GM20000 (cell line): ENCODE data around the gene PDE1C.

ENCODE experiments used
- DNase-seq: peaks from one replicate; pipeline ENCODE4 v3.0.0; 2012; ENCODE audit warnings: low spot score
- TF ChIP-seq, protein P1 (sequence below): IDR thresholded peaks from 2 replicates; pipeline ENCODE4 v1.5.1; 2012; ENCODE audit warnings: mild to moderate bottlenecking, control low read depth; ENCODE audit errors: extremely low read depth, missing control alignments

PDE1C gene

GRCh38 chr7:31872545-31873370 lies 197.4 kb downstream of the PDE1C start:
- DNase-seq: no peak
- TF ChIP-seq, protein P1, sequence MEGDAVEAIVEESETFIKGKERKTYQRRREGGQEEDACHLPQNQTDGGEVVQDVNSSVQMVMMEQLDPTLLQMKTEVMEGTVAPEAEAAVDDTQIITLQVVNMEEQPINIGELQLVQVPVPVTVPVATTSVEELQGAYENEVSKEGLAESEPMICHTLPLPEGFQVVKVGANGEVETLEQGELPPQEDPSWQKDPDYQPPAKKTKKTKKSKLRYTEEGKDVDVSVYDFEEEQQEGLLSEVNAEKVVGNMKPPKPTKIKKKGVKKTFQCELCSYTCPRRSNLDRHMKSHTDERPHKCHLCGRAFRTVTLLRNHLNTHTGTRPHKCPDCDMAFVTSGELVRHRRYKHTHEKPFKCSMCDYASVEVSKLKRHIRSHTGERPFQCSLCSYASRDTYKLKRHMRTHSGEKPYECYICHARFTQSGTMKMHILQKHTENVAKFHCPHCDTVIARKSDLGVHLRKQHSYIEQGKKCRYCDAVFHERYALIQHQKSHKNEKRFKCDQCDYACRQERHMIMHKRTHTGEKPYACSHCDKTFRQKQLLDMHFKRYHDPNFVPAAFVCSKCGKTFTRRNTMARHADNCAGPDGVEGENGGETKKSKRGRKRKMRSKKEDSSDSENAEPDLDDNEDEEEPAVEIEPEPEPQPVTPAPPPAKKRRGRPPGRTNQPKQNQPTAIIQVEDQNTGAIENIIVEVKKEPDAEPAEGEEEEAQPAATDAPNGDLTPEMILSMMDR: no peak

DNA sequence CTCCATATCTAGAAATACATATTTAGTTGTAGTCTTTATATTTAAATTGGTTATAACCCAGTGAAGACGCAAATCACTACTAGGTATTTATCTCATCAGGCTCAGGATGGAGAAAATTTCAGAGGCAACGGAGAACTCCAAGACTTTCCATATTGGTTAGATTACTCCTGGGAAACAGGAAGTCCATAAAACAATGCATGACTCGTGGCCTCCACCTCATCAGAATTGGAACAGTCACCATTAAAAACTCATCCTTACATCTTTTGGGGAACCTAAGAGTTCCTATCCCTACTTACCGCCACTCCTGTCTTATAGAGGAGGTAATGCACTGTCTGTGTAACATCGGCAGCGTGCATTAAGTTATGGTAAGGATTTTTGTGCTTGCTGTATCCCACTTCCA lies 205.6 kb downstream of the PDE1C start:
- DNase-seq: no peak
- TF ChIP-seq, protein P1: no peak

DNA sequence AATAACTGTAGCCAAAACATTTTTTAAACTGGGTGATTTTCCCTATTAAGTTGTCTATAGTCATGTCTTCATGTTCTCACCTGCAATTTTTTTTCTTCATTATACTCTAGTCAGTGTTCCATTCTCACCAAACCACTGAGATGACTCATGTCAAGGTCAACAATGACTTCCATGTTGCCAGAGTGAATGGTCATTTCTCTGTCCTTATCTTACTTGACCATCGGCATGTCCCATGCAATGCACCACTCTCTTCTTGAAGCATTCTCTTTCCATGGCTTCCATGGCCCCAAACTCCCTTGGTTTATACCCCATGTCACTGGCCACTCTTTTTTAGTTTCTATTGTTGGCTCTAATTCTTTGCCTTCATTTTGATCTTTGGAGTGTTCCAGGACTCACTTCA lies 209.3 kb downstream of the PDE1C start:
- DNase-seq: no peak
- TF ChIP-seq, protein P1: no peak

DNA sequence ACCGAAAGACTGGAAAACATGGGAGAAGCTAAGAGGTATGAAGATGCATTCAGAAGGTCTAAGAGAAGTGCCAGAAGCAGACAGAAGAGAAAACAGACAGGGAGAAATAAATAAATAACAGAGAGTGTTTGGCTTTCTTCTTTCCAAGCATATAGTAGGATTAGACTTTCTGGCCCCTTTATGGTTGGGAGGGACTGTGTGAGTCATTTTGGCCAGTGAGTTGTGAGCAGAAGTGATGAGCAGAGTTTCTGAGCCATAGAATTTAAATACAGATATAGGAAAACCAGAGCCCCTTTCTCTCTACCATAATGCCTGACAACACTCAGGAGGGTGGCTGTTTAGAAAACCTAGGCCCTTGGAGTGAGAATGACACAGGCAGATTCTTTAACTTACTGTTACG lies 212.2 kb downstream of the PDE1C start:
- DNase-seq: no peak
- TF ChIP-seq, protein P1: no peak

- TF ChIP-seq, protein P1: no peak
- DNase-seq: no peak
Observed at GRCh38 chr7:31857172-31857571, 213.0 kb downstream of the PDE1C start.

DNA sequence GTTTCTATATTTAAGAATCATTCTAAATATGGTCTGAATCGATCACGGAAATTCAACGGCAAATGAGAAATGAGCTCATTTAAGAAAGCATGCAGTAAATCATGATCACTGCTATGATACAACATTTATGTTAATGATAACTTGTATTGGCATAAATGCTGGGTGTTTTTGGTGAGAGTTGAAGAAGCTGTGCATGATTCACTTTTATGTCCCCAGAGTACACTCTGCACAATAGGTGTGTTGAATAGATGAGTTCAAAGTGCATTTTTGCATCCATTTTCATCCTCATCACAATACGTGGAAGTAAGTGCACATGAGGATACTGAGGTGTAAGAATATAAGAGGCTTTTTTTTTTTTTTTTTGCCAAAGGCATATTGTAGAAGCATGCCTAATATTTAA lies 213.9 kb downstream of the PDE1C start:
- TF ChIP-seq, protein P1: no peak
- DNase-seq: no peak

DNA sequence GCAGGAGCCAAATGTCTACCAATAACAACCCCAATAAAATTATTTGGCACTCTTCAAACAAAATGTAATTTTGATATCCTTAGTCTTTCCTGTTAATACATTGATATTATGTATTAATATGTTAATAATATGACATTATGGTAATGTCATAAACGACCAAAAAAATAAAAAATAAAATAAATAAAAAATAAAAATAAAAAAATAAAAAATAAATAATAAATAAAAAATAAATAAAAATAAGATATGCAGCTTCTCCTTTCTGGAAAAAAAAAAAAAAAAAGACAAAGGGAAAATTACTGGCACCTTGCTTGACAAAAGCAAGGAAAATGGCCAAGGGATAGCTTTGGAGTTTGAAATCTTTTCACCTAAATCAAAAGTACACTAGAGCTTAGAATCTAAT lies 214.7 kb downstream of the PDE1C start:
- TF ChIP-seq, protein P1: no peak
- DNase-seq: no peak
